Fibroblast of villous mesenchyme (primary cell): ENCODE measurements around the gene BNIPL. TPM values are rescaled to one million over a fixed set of nuclear protein-coding genes. Genes with fewer than 3 reads are reported as not detected.

Source experiments
- DNase-seq: peaks from one replicate; pipeline ENCODE4 v3.0.0-alpha.2; 2010; ENCODE audit warnings: low read depth
- H3K4me3 ChIP-seq: 2 replicates; pipeline ENCODE4 v1.5.1; 2011; ENCODE audit warnings: low read depth, mild to moderate bottlenecking, low read length
- CTCF ChIP-seq: IDR thresholded peaks from 2 replicates; pipeline ENCODE4 v1.5.1; 2012; ENCODE audit warnings: low read depth, mild to moderate bottlenecking, low read length; ENCODE audit not compliant: insufficient read depth
- total RNA-seq: library from RNA; depleted of rRNA; stranded (reverse); fragments of >200 nt; gene quantifications from 2 replicates; pipeline ENCODE4 v1.2.3, GENCODE V29; 2012

The BNIPL gene
- total RNA-seq, 1 donor: under 0.01 TPM

GRCh38 chr1:151002611-151003010, 33.8 kb upstream of the BNIPL start:
- no peak for TF ChIP-seq CTCF
- H3K4me3 ChIP-seq: no peak overlapping the region
- no peak for DNase-seq

DNA sequence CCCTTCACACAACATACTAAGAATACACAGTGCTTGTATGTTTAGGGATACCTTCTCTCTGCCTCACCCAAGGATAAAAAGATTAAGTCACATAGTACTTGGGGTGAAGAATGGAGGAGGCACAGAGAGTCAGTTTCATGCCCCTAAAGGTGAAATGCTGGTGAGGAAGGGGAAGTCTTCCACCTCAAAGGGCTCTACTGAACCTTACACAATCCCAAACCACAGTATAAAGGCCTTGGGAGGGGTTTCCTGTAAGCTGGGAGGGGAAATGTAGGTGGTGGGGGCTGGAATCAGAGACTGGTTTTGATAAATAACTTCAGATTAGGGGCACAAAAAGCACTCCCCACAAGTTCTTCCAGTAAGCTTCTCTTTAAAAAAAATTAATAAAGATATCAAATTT, 33.2 kb upstream of the BNIPL start:
- H3K4me3 ChIP-seq: no peak overlapping the region
- no peak for TF ChIP-seq CTCF
- DNase-seq: no peak

DNA sequence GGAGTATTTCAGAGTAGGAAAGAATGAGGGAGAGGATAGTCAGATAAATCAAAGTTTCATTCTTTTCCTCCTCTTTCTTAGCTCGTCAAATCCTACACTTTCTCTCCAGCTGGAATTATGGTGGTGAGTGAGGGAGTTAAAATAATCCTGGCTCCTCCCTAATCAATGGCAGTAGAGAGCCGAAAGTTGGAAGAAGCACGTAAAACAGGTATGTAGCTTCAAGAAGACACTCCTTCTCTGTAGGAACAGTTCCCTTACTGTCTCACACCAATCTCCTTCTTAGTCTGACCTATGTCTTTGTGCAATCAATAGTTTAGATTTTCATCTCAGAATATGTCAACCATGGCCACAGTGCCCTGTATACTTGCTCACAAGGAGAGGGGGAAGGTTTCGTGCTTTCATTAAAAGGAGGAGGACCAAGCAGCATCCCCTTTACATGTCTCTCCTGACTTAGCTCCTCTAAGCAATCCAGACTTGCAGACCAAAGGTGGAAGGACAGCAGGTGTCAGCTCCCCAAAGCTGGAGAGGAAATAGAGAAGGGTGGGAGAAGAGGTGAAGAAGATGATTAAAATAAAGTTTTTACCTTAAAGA, 30.6 kb upstream of the BNIPL start:
- peak overlapping the region; percentile 65 for H3K4me3 ChIP-seq
- TF ChIP-seq CTCF: no peak
- no peak for DNase-seq

DNA sequence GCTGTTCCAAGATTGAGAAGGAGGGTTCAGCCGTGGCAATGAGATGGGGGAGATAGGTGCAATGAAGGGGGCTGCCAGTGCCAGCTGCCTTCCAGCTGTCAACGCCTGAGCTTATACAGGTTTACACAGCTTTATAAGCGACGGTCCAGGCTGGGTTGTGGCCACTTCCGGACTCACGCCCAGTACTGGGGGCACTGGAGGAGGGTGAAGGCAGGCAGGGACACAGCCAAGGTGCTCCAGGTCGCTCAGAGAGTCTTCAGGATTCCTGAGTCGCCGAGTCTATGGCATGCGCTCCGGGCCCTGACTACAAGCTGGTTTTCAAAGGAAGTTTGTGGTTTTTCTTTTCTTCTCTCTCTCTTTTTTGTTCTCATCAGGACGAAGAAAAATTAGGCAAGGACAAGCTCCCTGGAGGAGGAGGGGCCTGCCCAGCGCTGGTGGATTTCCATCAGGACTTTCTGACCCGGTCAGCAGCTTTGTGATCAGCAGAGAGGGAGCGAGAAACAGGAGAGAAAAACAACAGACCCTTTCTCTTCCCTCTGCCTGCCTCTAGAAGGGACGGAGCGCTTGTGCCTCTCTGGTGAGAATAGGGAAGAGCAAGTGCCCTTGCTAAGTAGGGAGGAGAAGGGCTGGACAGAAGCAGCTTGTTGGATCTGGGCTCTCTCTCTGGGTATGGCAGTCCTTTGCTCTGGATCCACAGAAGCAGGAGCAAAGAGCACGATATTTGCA, 29.9 kb upstream of the BNIPL start, which contains the start of gene MINDY1:
Gene MINDY1 (minus strand): TSS at position 576 of the 726 bp plus-strand sequence. CDS start 4,285 bp downstream, outside the sequence.
- DNase-seq: peak; percentile 91
- peak within 1 kb of the TSS; percentile 65 for H3K4me3 ChIP-seq
- TF ChIP-seq CTCF: peak; percentile 66

GRCh38 chr1:151007853-151008243, 28.5 kb upstream of the BNIPL start:
- no peak for TF ChIP-seq CTCF
- peak overlapping the region; percentile 87 for H3K4me3 ChIP-seq
- no peak for DNase-seq

- H3K4me3 ChIP-seq: peak within 1 kb of the TSS; percentile 87
- DNase-seq: peak; percentile 97
- no peak for TF ChIP-seq CTCF
Observed at GRCh38 chr1:151008244-151009205, 27.9 kb upstream of the BNIPL start, which contains the start of gene PRUNE1. Gene PRUNE1 (plus strand): TSS chr1:151008449. CDS start chr1:151008633, 184 bp downstream.
